Muscle of leg (tissue), 11 donors: Measurements from ENCODE around the gene PPP1R9A. TPM values are rescaled to one million over a fixed set of nuclear protein-coding genes. Genes with fewer than 3 reads are reported as not detected.

Experiments used
- DNase-seq: peaks from one replicate; pipeline ENCODE4 v3.0.0; 2013
- H3K27ac ChIP-seq: one replicate; pipeline ENCODE4 v1.5.1; 2013; ENCODE audit warnings: mild to moderate bottlenecking, low read length, control low read depth
- H3K27me3 ChIP-seq: one replicate; pipeline ENCODE4 v1.6.1; 2013; ENCODE audit warnings: low read length; ENCODE audit not compliant: control insufficient read depth, insufficient read depth
- H3K36me3 ChIP-seq: one replicate; pipeline ENCODE4 v1.6.1; 2013; ENCODE audit warnings: low read length; ENCODE audit not compliant: control insufficient read depth, insufficient read depth
- H3K4me1 ChIP-seq: one replicate; pipeline ENCODE4 v1.6.1; 2013; ENCODE audit warnings: low read length; ENCODE audit not compliant: control insufficient read depth, insufficient read depth
- H3K4me3 ChIP-seq: one replicate; pipeline ENCODE4 v1.5.1; 2013; ENCODE audit warnings: low read length, control low read depth
- H3K9me3 ChIP-seq: replicated peaks from 2 replicates; pipeline ENCODE4 v1.6.1; 2013; ENCODE audit warnings: low read depth, low read length; ENCODE audit not compliant: control insufficient read depth
- WGBS: methylation state at CpG from one replicate; pipeline ENCODE4 v1.1.5; 2013; ENCODE audit warnings: missing lambda C conversion rate; ENCODE audit not compliant: insufficient coverage; 5-methylcytosine and 5-hydroxymethylcytosine counted together
- polyA plus RNA-seq, 8 donors: library from polyadenylated mRNA; unstranded; fragments of 120-200 nt; gene quantifications; one replicate each; pipeline versions ENCODE4 v1.2.1 to v1.2.3, GENCODE V29; 2013; ENCODE audit warnings: inconsistent platforms in 1 of 8, low replicate concordance in 1 of 8; ENCODE audit not compliant: insufficient read length in 8 of 8, insufficient read depth in 1 of 8
- total RNA-seq: library from RNA; stranded (reverse); fragments of 120-200 nt; gene quantifications from one replicate; pipeline ENCODE4 v1.2.4, GENCODE V29; 2013

PPP1R9A gene
- total and polyA plus RNA-seq, 9 donors: 14.8 to 45.0 (median 19.8) TPM

GRCh38 chr7:95092324-95092723 is 184.9 kb downstream of the PPP1R9A start:
- H3K27me3 ChIP-seq: no peaks in the 10 kb centered on the region
- peak overlapping the region; percentile 72 for H3K27ac ChIP-seq
- H3K4me3 ChIP-seq: no peak overlapping the region
- H3K4me1 ChIP-seq: peaks cover 12% of the 10 kb centered on the region
- DNase-seq: peak; percentile 90
- H3K9me3 ChIP-seq: no peaks in the 10 kb centered on the region
- no CpG with 5 or more reads among the region's 1 CpG for WGBS
- no peaks in the 10 kb centered on the region for H3K36me3 ChIP-seq

GRCh38 chr7:95095259-95095965 is 188.0 kb downstream of the PPP1R9A start:
- H3K27ac ChIP-seq: no peak overlapping the region
- DNase-seq: no peak
- H3K4me1 ChIP-seq: peaks cover 21% of the 10 kb centered on the region
- WGBS: no CpG with 5 or more reads among the region's 2 CpGs
- H3K27me3 ChIP-seq: no peaks in the 10 kb centered on the region
- H3K4me3 ChIP-seq: no peak overlapping the region
- no peaks in the 10 kb centered on the region for H3K36me3 ChIP-seq
- no peaks in the 10 kb centered on the region for H3K9me3 ChIP-seq

GRCh38 chr7:95095966-95096540 is 188.7 kb downstream of the PPP1R9A start:
- no peaks in the 10 kb centered on the region for H3K27me3 ChIP-seq
- H3K4me1 ChIP-seq: peaks cover 20% of the 10 kb centered on the region
- no peak for DNase-seq
- no peak overlapping the region for H3K4me3 ChIP-seq
- H3K36me3 ChIP-seq: no peaks in the 10 kb centered on the region
- H3K9me3 ChIP-seq: no peaks in the 10 kb centered on the region
- no peak overlapping the region for H3K27ac ChIP-seq

GRCh38 chr7:95097291-95097690 is 189.9 kb downstream of the PPP1R9A start:
- H3K9me3 ChIP-seq: no peaks in the 10 kb centered on the region

GRCh38 chr7:95097851-95098250 is 190.5 kb downstream of the PPP1R9A start:
- Histone ChIP-seq H3K4me3 (no peak overlapping the region), H3K27me3 (no peaks in the 10 kb centered on the region), H3K4me1 (peaks cover 13% of the 10 kb centered on the region), H3K27ac (no peak overlapping the region), H3K9me3 (no peaks in the 10 kb centered on the region), H3K36me3 (no peaks in the 10 kb centered on the region)
- no CpG with 5 or more reads among the region's 2 CpGs for WGBS
- DNase-seq: no peak

More at GRCh38 chr7:95097291-95097690, 189.9 kb downstream of the PPP1R9A start:
- WGBS: 100% methylated on average over 1 of the region's 3 CpGs
- H3K27me3 ChIP-seq: no peaks in the 10 kb centered on the region
- DNase-seq: no peak
- H3K4me3 ChIP-seq: no peak overlapping the region
- peaks cover 13% of the 10 kb centered on the region for H3K4me1 ChIP-seq
- no peak overlapping the region for H3K27ac ChIP-seq
- H3K36me3 ChIP-seq: no peaks in the 10 kb centered on the region

- WGBS: no CpG with 5 or more reads among the region's 1 CpG
- Histone ChIP-seq H3K4me1 (peaks cover 13% of the 10 kb centered on the region), H3K27ac (peak overlapping the region; percentile 70), H3K4me3 (no peak overlapping the region), H3K9me3 (no peaks in the 10 kb centered on the region), H3K36me3 (no peaks in the 10 kb centered on the region), H3K27me3 (no peaks in the 10 kb centered on the region)
- DNase-seq: peak; percentile 87
Observed at GRCh38 chr7:95099106-95099505, 191.7 kb downstream of the PPP1R9A start.

GRCh38 chr7:95101422-95101821 is 194.0 kb downstream of the PPP1R9A start:
- Histone ChIP-seq H3K36me3 (no peaks in the 10 kb centered on the region), H3K4me1 (peaks cover 10% of the 10 kb centered on the region), H3K9me3 (no peaks in the 10 kb centered on the region), H3K4me3 (no peak overlapping the region), H3K27ac (no peak overlapping the region), H3K27me3 (no peaks in the 10 kb centered on the region)
- DNase-seq: no peak
- 100% methylated on average over 1 of the region's 5 CpGs for WGBS

GRCh38 chr7:95102662-95103061 is 195.3 kb downstream of the PPP1R9A start:
- no peak overlapping the region for H3K27ac ChIP-seq
- peaks cover 10% of the 10 kb centered on the region for H3K4me1 ChIP-seq
- H3K9me3 ChIP-seq: no peaks in the 10 kb centered on the region
- H3K4me3 ChIP-seq: no peak overlapping the region
- 100% methylated on average over 1 of the region's 3 CpGs for WGBS
- H3K36me3 ChIP-seq: no peaks in the 10 kb centered on the region
- DNase-seq: no peak
- no peaks in the 10 kb centered on the region for H3K27me3 ChIP-seq

GRCh38 chr7:95104739-95105138 is 197.3 kb downstream of the PPP1R9A start:
- WGBS: no CpG with 5 or more reads among the region's 1 CpG
- Histone ChIP-seq H3K27ac (no peak overlapping the region), H3K9me3 (no peaks in the 10 kb centered on the region), H3K4me1 (no peaks in the 10 kb centered on the region), H3K4me3 (no peak overlapping the region), H3K27me3 (no peaks in the 10 kb centered on the region), H3K36me3 (no peaks in the 10 kb centered on the region)
- peak; percentile 34 for DNase-seq

- Histone ChIP-seq H3K27me3 (no peaks in the 10 kb centered on the region), H3K36me3 (no peaks in the 10 kb centered on the region), H3K4me1 (no peaks in the 10 kb centered on the region), H3K27ac (no peak overlapping the region), H3K4me3 (no peak overlapping the region), H3K9me3 (no peaks in the 10 kb centered on the region)
- peak; percentile 30 for DNase-seq
Observed at GRCh38 chr7:95105627-95106026, 198.2 kb downstream of the PPP1R9A start.
